A549 (cell line): ENCODE measurements around the gene MDGA2. TPM values are rescaled to one million over a fixed set of nuclear protein-coding genes. Genes with fewer than 3 reads are reported as not detected.

Experiments used
- ATAC-seq, 2 experiments: fragments of 200-7000 bp in 1 of 2; fragments of >200 bp in 1 of 2; cut with Nextera tagmentation in 1 of 2; cut with Tn5 transposase in 1 of 2; 3 replicates each; pipeline versions ENCODE4 v1.8.0 to v1.9.1; 2018 to 2020; ENCODE audit warnings: mild to moderate bottlenecking in 1 of 2, moderate library complexity in 1 of 2
- CTCF ChIA-PET: fragments of 300-600 bp; sonication (Branson Sonifier 250); formaldehyde crosslinking; extraction: SDS; loops from one replicate; lab custom pipeline; 2021; ENCODE audit warnings: antibody characterized with exemption, inconsistent platforms; lab: Yijun Ruan, JAX
- POLR2A ChIA-PET: fragments of 350-600 bp; formaldehyde crosslinking; extraction: SDS; loops from one replicate; lab custom pipeline; 2021; ENCODE audit warnings: antibody characterized with exemption, inconsistent platforms; lab: Yijun Ruan, JAX
- DNase-seq, 2 experiments: peaks; one replicate each; pipeline versions ENCODE4 v3.0.0 to v3.0.0-alpha.2; 2011 to 2016; ENCODE audit warnings: low read depth in 1 of 2, low spot score in 1 of 2
- FAIRE-seq: peaks from 2 replicates; lab custom pipeline; 2011; peaks lifted over from hg19 to GRCh38; lab: Jason Lieb, UNC
- H3K27ac ChIP-seq, 2 experiments: fragments of >200 bp; sonication (Bioruptor Twin); formaldehyde crosslinking; 3 replicates each; pipeline ENCODE4 v1.5.1; 2016 to 2017
- H3K4me1 ChIP-seq: fragments of >200 bp; sonication (Bioruptor Twin); formaldehyde crosslinking; 3 replicates; pipeline ENCODE4 v1.6.1; 2016
- H3K4me2 ChIP-seq: fragments of >200 bp; sonication (Bioruptor Twin); formaldehyde crosslinking; 3 replicates; pipeline ENCODE4 v1.6.1; 2016
- H3K4me3 ChIP-seq: fragments of >200 bp; sonication (Bioruptor Twin); formaldehyde crosslinking; 3 replicates; pipeline ENCODE4 v1.5.1; 2016
- H3K9me3 ChIP-seq: fragments of >200 bp; sonication (Bioruptor Twin); formaldehyde crosslinking; 3 replicates; pipeline ENCODE4 v1.6.1; 2016
- ATOH8 ChIP-seq: fragments of 250-450 bp; sonication (Bioruptor Pico); IDR thresholded peaks from 2 replicates; pipeline ENCODE4 v1.5.0; 2020; ENCODE audit warnings: low read depth, mild to moderate bottlenecking, moderate library complexity
- CBX8 ChIP-seq: fragments of 200-600 bp; sonication (generic); IDR thresholded peaks from 2 replicates; pipeline ENCODE4 v1.6.1; 2016
- CTCF ChIP-seq: fragments of >200 bp; sonication (Bioruptor Twin); formaldehyde crosslinking; IDR thresholded peaks from 3 replicates; pipeline ENCODE4 v1.5.1; 2016
- E2F6 ChIP-seq: IDR thresholded peaks from 2 replicates; pipeline ENCODE4 v1.6.1; 2012; ENCODE audit warnings: low read depth, borderline replicate concordance
- EP300 ChIP-seq, 2 experiments: fragments of >200 bp; sonication (Bioruptor Twin); formaldehyde crosslinking; IDR thresholded peaks; 2 replicates in 1 of 2; 3 replicates in 1 of 2; pipeline ENCODE4 v1.6.1; 2016 to 2017
- GATA3 ChIP-seq: IDR thresholded peaks from 2 replicates; pipeline ENCODE4 v1.6.1; 2012; ENCODE audit warnings: borderline replicate concordance
- HOXB13 ChIP-seq: fragments of 250-450 bp; sonication (Bioruptor Pico); IDR thresholded peaks from 2 replicates; pipeline ENCODE4 v1.5.0; 2020; ENCODE audit warnings: low read depth, mild to moderate bottlenecking, moderate library complexity
- JUN ChIP-seq, 2 experiments: fragments of >200 bp; sonication (Bioruptor Twin); formaldehyde crosslinking; IDR thresholded peaks; 2 replicates in 1 of 2; 3 replicates in 1 of 2; pipeline ENCODE4 v1.6.1; 2016 to 2017
- MAFK ChIP-seq: fragments of 450-650 bp; IDR thresholded peaks from 2 replicates; pipeline ENCODE4 v1.6.1; 2014; ENCODE audit not compliant: partially characterized antibody
- MYC ChIP-seq: IDR thresholded peaks from 2 replicates; pipeline ENCODE4 v1.6.1; 2012; ENCODE audit warnings: mild to moderate bottlenecking, inconsistent platforms, low read length, improper control_type of control experiment, borderline replicate concordance
- NFE2L2 ChIP-seq: fragments of 150-350 bp; conservative IDR thresholded peaks from 2 replicates; pipeline ENCODE4 v1.6.1; 2014; ENCODE audit warnings: low read length
- NPAS2 ChIP-seq: fragments of 250-450 bp; sonication (Bioruptor Pico); IDR thresholded peaks from 2 replicates; pipeline ENCODE4 v1.8.0; 2022; ENCODE audit warnings: mild to moderate bottlenecking, moderate library complexity, borderline replicate concordance
- PHF8 ChIP-seq: fragments of 200-600 bp; sonication (generic); IDR thresholded peaks from 2 replicates; pipeline ENCODE4 v1.6.1; 2016; ENCODE audit warnings: low read depth, mild to moderate bottlenecking, antibody characterized with exemption, moderate library complexity, borderline replicate concordance
- RAD21 ChIP-seq, 2 experiments: fragments of >200 bp in 1 of 2; sonication (Bioruptor Twin) in 1 of 2; formaldehyde crosslinking in 1 of 2; IDR thresholded peaks in 1 of 2; conservative IDR thresholded peaks in 1 of 2; 2 replicates in 1 of 2; 3 replicates in 1 of 2; pipeline ENCODE4 v1.6.1; 2012 to 2018; ENCODE audit warnings: inconsistent platforms in 1 of 2
- RARB ChIP-seq: fragments of 250-450 bp; sonication (Bioruptor Pico); IDR thresholded peaks from 2 replicates; pipeline ENCODE4 v1.8.0; 2021; ENCODE audit warnings: mild to moderate bottlenecking, moderate library complexity
- SREBF2 ChIP-seq: fragments of 450-650 bp; IDR thresholded peaks from 2 replicates; pipeline ENCODE4 v1.6.1; 2014; ENCODE audit warnings: mild to moderate bottlenecking, moderate library complexity
- USF2 ChIP-seq: fragments of 450-650 bp; IDR thresholded peaks from 2 replicates; pipeline ENCODE4 v1.6.1; 2014; ENCODE audit warnings: antibody characterized with exemption
- ZC3H11A ChIP-seq: fragments of 450-650 bp; IDR thresholded peaks from 2 replicates; pipeline ENCODE4 v1.6.1; 2014; ENCODE audit warnings: antibody characterized with exemption, mild to moderate bottlenecking
- ZNF302 ChIP-seq: fragments of 250-450 bp; sonication (Bioruptor Pico); IDR thresholded peaks from 2 replicates; pipeline ENCODE4 v1.9.0; 2021; ENCODE audit warnings: inconsistent platforms, mild to moderate bottlenecking, moderate library complexity
- WGBS: methylation state at CpG from one replicate; pipeline ENCODE4 v1.1.6; 2017; ENCODE audit errors: missing lambda C conversion rate; 5-methylcytosine and 5-hydroxymethylcytosine counted together
- polyA plus RNA-seq, 4 experiments: library from polyadenylated mRNA; depleted of rRNA in 3 of 4; stranded (reverse); fragments of >200 nt; fragmentation: RNase III in 1 of 4; extraction: RNeasy Plus Mini Kit Qiagen cat#74134 plus additional on column Dnase treatment in 1 of 4; gene quantifications; 2 replicates in 3 of 4; 3 replicates in 1 of 4; pipeline ENCODE4 v1.2.3, GENCODE V29; 2011 to 2017
- TF ChIP-seq, protein P1 (sequence below): IDR thresholded peaks from 2 replicates; pipeline ENCODE4 v1.6.1; 2012
- TF ChIP-seq, protein P2 (sequence below): fragments of 200-600 bp; sonication (generic); IDR thresholded peaks from 2 replicates; pipeline ENCODE4 v1.6.1; 2016; ENCODE audit warnings: antibody characterized with exemption, mild to moderate bottlenecking, moderate library complexity
- TF ChIP-seq, protein P3 (sequence below): fragments of >200 bp; sonication (Bioruptor Twin); formaldehyde crosslinking; IDR thresholded peaks from 2 replicates; pipeline ENCODE4 v1.6.1; 2016
- TF ChIP-seq, protein P4 (sequence below): fragments of 150-350 bp; IDR thresholded peaks from 2 replicates; pipeline ENCODE4 v1.6.1; 2014; ENCODE audit warnings: low read depth, mild to moderate bottlenecking, low read length

The MDGA2 gene
- polyA plus RNA-seq, 2 of the 4 experiments (the other 2 are of a cell fraction), result 0.08 to 0.12 TPM

DNA sequence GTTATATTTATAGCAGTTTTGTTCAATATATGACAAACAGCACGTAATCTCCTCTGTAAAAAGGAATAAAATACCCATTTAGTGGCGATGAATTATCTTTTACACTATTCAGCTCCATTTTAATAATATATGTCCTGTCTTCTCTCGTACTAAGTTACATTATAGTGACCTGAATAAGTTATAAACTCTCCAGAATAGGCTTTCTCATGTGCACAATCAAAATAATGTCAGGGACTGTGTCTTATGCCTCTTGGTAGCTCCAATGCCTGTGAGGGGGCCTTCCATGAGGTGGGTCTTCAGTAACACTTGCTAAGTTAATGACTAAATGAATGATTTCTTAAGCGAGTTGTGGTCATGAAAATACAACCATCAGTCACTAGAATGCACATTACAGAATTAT is 150.9 kb downstream of the MDGA2 start:
- CTCF ChIA-PET, result no interaction called here
- Histone ChIP-seq H3K27ac (no peak overlapping the region), H3K4me3 (no peak overlapping the region), H3K9me3 (no peaks in the 10 kb centered on the region), H3K4me2 (no peak overlapping the region), H3K4me1 (no peaks in the 10 kb centered on the region)
- FAIRE-seq (no peak), ATAC-seq (no peak), DNase-seq (no peak)
- WGBS, result 2% methylated on average over 4 of the region's 4 CpGs
- no peak for TF ChIP-seq HOXB13
- no peak for TF ChIP-seq PHF8
- no peak for TF ChIP-seq E2F6
- no peak for TF ChIP-seq RARB (CRISPR knock-in tag)
- TF ChIP-seq CBX8, result no peak
- no peak for TF ChIP-seq RAD21 (conservative IDR thresholded peaks at IDR 0.05 in 1 of 2, IDR thresholded peaks at IDR 0.05 in 1 of 2)
- no peak for TF ChIP-seq MYC
- no peak for TF ChIP-seq NPAS2 (CRISPR knock-in tag)
- no peak for TF ChIP-seq CTCF
- TF ChIP-seq, protein P1, sequence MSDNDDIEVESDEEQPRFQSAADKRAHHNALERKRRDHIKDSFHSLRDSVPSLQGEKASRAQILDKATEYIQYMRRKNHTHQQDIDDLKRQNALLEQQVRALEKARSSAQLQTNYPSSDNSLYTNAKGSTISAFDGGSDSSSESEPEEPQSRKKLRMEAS, result no peak
- TF ChIP-seq, protein P2, sequence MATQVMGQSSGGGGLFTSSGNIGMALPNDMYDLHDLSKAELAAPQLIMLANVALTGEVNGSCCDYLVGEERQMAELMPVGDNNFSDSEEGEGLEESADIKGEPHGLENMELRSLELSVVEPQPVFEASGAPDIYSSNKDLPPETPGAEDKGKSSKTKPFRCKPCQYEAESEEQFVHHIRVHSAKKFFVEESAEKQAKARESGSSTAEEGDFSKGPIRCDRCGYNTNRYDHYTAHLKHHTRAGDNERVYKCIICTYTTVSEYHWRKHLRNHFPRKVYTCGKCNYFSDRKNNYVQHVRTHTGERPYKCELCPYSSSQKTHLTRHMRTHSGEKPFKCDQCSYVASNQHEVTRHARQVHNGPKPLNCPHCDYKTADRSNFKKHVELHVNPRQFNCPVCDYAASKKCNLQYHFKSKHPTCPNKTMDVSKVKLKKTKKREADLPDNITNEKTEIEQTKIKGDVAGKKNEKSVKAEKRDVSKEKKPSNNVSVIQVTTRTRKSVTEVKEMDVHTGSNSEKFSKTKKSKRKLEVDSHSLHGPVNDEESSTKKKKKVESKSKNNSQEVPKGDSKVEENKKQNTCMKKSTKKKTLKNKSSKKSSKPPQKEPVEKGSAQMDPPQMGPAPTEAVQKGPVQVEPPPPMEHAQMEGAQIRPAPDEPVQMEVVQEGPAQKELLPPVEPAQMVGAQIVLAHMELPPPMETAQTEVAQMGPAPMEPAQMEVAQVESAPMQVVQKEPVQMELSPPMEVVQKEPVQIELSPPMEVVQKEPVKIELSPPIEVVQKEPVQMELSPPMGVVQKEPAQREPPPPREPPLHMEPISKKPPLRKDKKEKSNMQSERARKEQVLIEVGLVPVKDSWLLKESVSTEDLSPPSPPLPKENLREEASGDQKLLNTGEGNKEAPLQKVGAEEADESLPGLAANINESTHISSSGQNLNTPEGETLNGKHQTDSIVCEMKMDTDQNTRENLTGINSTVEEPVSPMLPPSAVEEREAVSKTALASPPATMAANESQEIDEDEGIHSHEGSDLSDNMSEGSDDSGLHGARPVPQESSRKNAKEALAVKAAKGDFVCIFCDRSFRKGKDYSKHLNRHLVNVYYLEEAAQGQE, result no peak
- no peak for TF ChIP-seq NFE2L2
- TF ChIP-seq ZC3H11A, result no peak
- POLR2A ChIA-PET, result no interaction called here

DNA sequence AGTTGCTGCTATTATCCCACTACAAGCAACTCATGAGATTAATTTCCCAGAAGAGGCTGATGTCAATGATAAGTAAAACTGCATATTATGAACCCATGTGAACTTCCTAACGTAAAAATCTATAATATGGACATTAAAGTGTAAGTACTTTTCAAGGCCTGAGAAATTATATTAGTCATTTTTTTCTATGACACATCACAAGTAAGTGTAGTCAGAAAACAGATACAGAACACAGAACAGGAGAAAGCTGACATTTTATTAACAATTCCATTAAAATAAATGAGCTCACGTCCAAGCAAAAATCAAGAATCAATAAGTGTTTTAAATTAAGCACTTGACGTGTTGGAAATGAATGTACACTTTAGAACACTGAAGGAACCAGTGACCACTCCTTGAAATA is 155.0 kb downstream of the MDGA2 start:
- H3K4me3 ChIP-seq, result no peak overlapping the region
- no peak overlapping the region for H3K4me2 ChIP-seq
- no peaks in the 10 kb centered on the region for H3K4me1 ChIP-seq
- CTCF ChIA-PET, result no interaction called here
- FAIRE-seq (no peak), DNase-seq (no peak), ATAC-seq (no peak)
- 4% methylated on average over 3 of the region's 3 CpGs for WGBS
- no peak overlapping the region for H3K27ac ChIP-seq
- no peaks in the 10 kb centered on the region for H3K9me3 ChIP-seq
- POLR2A ChIA-PET, result no interaction called here
- TF ChIP-seq MAFK (no peak), PHF8 (no peak), GATA3 (no peak), RARB (CRISPR knock-in tag) (no peak), USF2 (no peak), EP300 (IDR thresholded peaks at IDR 0.05) (no peak), ZNF302 (CRISPR knock-in tag) (no peak), JUN (IDR thresholded peaks at IDR 0.05) (no peak), NFE2L2 (no peak), ATOH8 (no peak), NPAS2 (CRISPR knock-in tag) (no peak), SREBF2 (no peak)
- TF ChIP-seq, protein P3, sequence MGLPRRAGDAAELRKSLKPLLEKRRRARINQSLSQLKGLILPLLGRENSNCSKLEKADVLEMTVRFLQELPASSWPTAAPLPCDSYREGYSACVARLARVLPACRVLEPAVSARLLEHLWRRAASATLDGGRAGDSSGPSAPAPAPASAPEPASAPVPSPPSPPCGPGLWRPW, result no peak
- TF ChIP-seq, protein P2, result no peak
- TF ChIP-seq, protein P4, sequence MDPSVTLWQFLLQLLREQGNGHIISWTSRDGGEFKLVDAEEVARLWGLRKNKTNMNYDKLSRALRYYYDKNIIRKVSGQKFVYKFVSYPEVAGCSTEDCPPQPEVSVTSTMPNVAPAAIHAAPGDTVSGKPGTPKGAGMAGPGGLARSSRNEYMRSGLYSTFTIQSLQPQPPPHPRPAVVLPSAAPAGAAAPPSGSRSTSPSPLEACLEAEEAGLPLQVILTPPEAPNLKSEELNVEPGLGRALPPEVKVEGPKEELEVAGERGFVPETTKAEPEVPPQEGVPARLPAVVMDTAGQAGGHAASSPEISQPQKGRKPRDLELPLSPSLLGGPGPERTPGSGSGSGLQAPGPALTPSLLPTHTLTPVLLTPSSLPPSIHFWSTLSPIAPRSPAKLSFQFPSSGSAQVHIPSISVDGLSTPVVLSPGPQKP, result no peak
